ENCODE results near the gene GOLGA6L9. TPM values are rescaled to one million over a fixed set of nuclear protein-coding genes. Genes with fewer than 3 reads are reported as not detected.
"Not testable (repeated sequence)": the region's sequence is repeated elsewhere in the genome, so short reads cannot be mapped to it uniquely, and the experiment has no call there.

GOLGA6L9 gene
- total RNA-seq, 1 experiment from 2014 or later = 6.9 TPM

DNA sequence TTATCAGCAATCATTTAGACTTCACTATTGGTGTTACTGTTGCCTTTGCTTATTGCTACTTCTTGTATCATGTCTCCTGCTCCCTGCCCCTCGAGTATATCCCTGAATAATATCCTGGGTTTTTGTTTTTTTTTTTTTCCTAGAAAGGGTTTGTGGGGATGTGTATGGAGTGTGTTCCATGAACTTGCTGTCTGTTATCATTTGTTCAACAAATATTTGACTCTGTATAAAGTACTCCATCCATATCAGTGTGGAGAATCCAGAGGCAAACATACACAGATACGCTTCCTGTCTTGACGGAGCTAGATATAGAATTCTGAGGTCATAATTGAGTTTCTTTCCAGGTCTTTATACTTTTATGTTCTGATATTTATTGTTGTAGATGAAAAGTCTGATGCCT, 31.8 kb upstream of the GOLGA6L9 start:
- intact Hi-C loops (cut with micrococcal nuclease; ENCODE audit: unreplicated experiment) = no loop called here
- CTCF ChIA-PET = interaction anchor here (0.7 kb wide), 1 partner anchor 537 kb away, joined by 4 read pairs; no protein-coding TSS in a partner anchor
- Mint-ChIP-seq H3K4me1 (ENCODE audit: low read depth, unreplicated experiment) (no peaks in the 10 kb centered on the region), H3K4me3 (ENCODE audit: low read depth, unreplicated experiment) (no peak overlapping the region), H3K27me3 (ENCODE audit: unreplicated experiment) (no peaks in the 10 kb centered on the region), H3K36me3 (ENCODE audit: insufficient read depth, unreplicated experiment) (no peaks in the 10 kb centered on the region), H3K27ac (ENCODE audit: unreplicated experiment) (no peak overlapping the region), H3K9me3 (ENCODE audit: low read depth, unreplicated experiment) (no peaks in the 10 kb centered on the region)
- DNase-seq = no peak
- BruUV-seq (replicated peaks) = no TSS peak
- TF ChIP-seq, protein P1, sequence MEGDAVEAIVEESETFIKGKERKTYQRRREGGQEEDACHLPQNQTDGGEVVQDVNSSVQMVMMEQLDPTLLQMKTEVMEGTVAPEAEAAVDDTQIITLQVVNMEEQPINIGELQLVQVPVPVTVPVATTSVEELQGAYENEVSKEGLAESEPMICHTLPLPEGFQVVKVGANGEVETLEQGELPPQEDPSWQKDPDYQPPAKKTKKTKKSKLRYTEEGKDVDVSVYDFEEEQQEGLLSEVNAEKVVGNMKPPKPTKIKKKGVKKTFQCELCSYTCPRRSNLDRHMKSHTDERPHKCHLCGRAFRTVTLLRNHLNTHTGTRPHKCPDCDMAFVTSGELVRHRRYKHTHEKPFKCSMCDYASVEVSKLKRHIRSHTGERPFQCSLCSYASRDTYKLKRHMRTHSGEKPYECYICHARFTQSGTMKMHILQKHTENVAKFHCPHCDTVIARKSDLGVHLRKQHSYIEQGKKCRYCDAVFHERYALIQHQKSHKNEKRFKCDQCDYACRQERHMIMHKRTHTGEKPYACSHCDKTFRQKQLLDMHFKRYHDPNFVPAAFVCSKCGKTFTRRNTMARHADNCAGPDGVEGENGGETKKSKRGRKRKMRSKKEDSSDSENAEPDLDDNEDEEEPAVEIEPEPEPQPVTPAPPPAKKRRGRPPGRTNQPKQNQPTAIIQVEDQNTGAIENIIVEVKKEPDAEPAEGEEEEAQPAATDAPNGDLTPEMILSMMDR (IDR thresholded peaks at IDR 0.05; ENCODE audit: unreplicated experiment) = no peak

DNA sequence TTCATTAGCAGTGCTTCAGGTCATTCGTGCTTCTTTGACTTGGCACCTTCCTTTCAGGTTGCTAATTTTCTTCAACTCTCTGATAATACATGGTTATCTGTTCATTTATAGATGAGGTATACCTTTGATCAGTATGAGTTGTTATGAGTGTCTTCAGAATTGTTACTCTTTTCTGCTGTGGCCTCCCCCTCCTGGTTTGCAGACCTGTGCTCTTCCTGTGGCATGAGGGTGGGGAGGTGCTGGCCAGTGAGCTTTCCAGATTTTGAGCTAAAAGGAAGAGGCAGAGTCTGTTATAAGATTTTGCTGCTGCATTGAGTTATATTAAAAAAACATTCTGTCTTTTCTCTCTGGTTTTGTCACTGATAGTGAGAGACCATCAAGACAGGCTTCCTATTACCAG, 30.8 kb upstream of the GOLGA6L9 start:
- Mint-ChIP-seq H3K9me3 (ENCODE audit: low read depth, unreplicated experiment) (no peaks in the 10 kb centered on the region), H3K4me3 (ENCODE audit: low read depth, unreplicated experiment) (no peak overlapping the region), H3K36me3 (ENCODE audit: insufficient read depth, unreplicated experiment) (no peaks in the 10 kb centered on the region), H3K27me3 (ENCODE audit: unreplicated experiment) (no peaks in the 10 kb centered on the region), H3K27ac (ENCODE audit: unreplicated experiment) (no peak overlapping the region), H3K4me1 (ENCODE audit: low read depth, unreplicated experiment) (no peaks in the 10 kb centered on the region)
- TF ChIP-seq, protein P1 (IDR thresholded peaks at IDR 0.05; ENCODE audit: unreplicated experiment) = no peak
- CTCF ChIA-PET = no interaction called here
- intact Hi-C loops (cut with micrococcal nuclease; ENCODE audit: unreplicated experiment) = no loop called here
- BruUV-seq (replicated peaks) = no TSS peak
- DNase-seq = no peak

DNA sequence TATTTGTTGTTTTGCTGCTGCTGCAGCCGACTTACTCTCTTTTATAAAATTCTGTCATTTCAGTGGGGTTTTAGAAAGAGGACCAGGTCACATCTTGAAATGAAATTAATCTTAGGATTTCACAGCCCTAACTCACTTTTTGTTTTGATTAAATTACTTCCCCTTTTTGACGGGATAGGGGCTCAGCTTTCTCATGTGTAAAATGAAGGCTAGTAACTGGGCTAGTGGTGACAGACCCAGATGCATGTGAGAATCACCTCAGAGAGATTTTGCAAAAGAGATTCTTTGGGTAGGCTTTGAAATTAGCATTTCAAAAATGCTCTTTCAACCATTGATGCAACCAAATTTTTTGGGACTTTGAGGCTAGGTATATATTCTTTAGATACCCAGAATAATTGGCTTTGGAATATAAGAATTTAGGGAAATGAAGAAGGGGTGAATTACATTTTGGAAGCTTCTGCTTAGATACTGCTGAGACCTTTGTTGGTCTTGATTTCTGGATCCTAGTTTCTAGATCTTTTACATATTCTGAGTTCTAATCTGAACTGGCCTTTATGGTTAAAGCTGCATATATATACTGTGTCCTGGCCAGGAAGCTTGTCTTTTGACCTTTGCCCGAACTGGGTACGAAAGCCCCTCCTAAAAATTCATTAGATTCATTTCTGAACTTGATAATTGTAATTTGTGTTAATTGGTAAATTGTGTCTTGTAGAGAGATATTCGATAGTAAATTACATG, 30.1 kb upstream of the GOLGA6L9 start:
- intact Hi-C loops (cut with micrococcal nuclease; ENCODE audit: unreplicated experiment) = not testable (repeated sequence)

DNA sequence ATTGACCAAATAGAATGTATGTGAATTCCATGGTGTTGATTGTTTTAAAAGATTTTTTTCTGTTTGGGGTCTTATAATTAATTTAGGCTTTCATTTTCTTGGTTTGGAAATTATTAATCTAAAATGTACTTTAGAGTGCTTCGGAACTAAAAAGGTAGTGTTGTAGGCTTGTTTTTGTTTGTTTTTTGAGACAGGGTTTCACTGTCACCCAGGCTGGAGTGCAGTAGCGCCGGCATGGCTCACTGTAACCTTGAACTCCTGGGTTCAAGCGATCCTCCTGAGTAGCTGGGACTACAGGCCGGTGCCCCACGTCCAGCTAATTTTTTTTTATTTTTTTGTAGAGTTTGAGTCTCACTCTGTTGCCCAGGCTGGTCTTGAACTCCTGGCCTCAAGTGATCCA, 27.7 kb upstream of the GOLGA6L9 start:
- H3K27me3 Mint-ChIP-seq (ENCODE audit: unreplicated experiment); CTCF ChIA-PET: not testable (repeated sequence)

More for the DNA sequence above, 30.1 kb upstream of the GOLGA6L9 start:
- DNase-seq; H3K4me1 Mint-ChIP-seq (ENCODE audit: low read depth, unreplicated experiment); CTCF ChIA-PET; BruUV-seq (replicated peaks); H3K4me3 Mint-ChIP-seq (ENCODE audit: low read depth, unreplicated experiment); H3K9me3 Mint-ChIP-seq (ENCODE audit: low read depth, unreplicated experiment); H3K27me3 Mint-ChIP-seq (ENCODE audit: unreplicated experiment); H3K36me3 Mint-ChIP-seq (ENCODE audit: insufficient read depth, unreplicated experiment); H3K27ac Mint-ChIP-seq (ENCODE audit: unreplicated experiment): not testable (repeated sequence)

DNA sequence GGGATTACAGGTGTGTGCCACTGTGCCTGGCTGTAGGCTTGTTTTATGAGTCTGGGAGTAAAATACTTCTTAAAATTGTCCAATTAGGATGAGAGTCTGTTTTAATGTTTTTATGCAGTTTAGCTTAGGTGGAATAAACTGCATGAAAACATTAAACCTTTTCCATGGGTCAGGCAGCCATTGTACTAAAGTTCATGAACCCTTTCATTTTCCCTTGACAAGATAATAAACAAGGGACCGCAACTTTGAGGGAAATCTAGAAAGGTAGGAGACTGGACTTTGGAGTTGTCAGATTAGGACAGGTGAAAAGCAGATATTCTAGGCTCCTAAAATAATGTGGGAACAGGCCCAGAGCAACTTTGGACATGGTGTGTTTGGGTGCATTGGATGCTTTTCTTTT, 27.3 kb upstream of the GOLGA6L9 start:
- H3K27ac Mint-ChIP-seq (ENCODE audit: unreplicated experiment); intact Hi-C loops (cut with micrococcal nuclease; ENCODE audit: unreplicated experiment); BruUV-seq (replicated peaks): not testable (repeated sequence)

More for the DNA sequence above, 27.7 kb upstream of the GOLGA6L9 start:
- H3K27ac Mint-ChIP-seq (ENCODE audit: unreplicated experiment); intact Hi-C loops (cut with micrococcal nuclease; ENCODE audit: unreplicated experiment); BruUV-seq (replicated peaks); H3K9me3 Mint-ChIP-seq (ENCODE audit: low read depth, unreplicated experiment); DNase-seq; H3K4me1 Mint-ChIP-seq (ENCODE audit: low read depth, unreplicated experiment); H3K36me3 Mint-ChIP-seq (ENCODE audit: insufficient read depth, unreplicated experiment); H3K4me3 Mint-ChIP-seq (ENCODE audit: low read depth, unreplicated experiment): not testable (repeated sequence)

DNA sequence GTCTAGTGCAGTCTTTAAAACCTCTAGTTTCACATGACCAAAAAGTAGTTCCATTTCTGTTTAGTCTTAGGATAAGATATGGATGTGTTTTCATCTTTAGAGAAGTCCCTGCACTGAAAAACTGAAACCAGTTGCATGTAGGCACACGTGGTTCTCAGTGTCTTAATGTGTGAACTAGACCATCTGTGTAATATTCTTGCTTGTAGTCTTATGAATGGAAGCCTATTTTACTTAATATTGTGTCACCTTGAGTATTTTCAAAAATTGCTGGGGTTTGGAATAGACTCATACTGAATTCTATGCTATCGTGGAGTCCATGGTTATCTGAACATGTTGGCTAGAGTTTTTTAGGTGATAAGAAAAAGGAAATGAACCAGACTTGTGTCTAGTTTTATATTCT, 23.4 kb upstream of the GOLGA6L9 start:
- H3K27me3 Mint-ChIP-seq (ENCODE audit: unreplicated experiment); DNase-seq; intact Hi-C loops (cut with micrococcal nuclease; ENCODE audit: unreplicated experiment); H3K9me3 Mint-ChIP-seq (ENCODE audit: low read depth, unreplicated experiment); BruUV-seq (replicated peaks); CTCF ChIA-PET; H3K36me3 Mint-ChIP-seq (ENCODE audit: insufficient read depth, unreplicated experiment); H3K27ac Mint-ChIP-seq (ENCODE audit: unreplicated experiment); H3K4me3 Mint-ChIP-seq (ENCODE audit: low read depth, unreplicated experiment); H3K4me1 Mint-ChIP-seq (ENCODE audit: low read depth, unreplicated experiment): not testable (repeated sequence)

More for the DNA sequence above, 27.3 kb upstream of the GOLGA6L9 start:
- H3K36me3 Mint-ChIP-seq (ENCODE audit: insufficient read depth, unreplicated experiment); CTCF ChIA-PET; H3K27me3 Mint-ChIP-seq (ENCODE audit: unreplicated experiment); DNase-seq; H3K9me3 Mint-ChIP-seq (ENCODE audit: low read depth, unreplicated experiment); H3K4me1 Mint-ChIP-seq (ENCODE audit: low read depth, unreplicated experiment); H3K4me3 Mint-ChIP-seq (ENCODE audit: low read depth, unreplicated experiment): not testable (repeated sequence)

DNA sequence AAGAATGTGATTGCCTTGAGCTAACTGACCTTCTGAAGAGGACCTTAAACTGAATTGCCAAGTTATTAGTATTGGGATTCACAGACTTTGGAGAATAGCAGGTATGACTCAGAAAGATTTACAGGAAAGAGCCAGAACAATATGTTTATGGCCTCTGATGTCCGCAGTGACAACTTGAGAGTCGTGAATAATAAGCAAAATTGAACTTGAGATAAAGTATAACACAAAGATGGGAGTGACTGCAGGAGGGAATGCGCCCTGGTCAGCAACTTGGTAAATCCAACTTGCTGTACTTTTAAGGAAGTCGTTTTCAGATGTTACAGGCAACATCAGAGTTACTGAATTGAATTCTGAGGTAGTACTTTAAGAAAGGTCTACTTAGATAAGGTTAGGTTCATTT, 19.3 kb upstream of the GOLGA6L9 start:
- H3K4me1 Mint-ChIP-seq (ENCODE audit: low read depth, unreplicated experiment); H3K9me3 Mint-ChIP-seq (ENCODE audit: low read depth, unreplicated experiment); CTCF ChIA-PET; intact Hi-C loops (cut with micrococcal nuclease; ENCODE audit: unreplicated experiment); H3K36me3 Mint-ChIP-seq (ENCODE audit: insufficient read depth, unreplicated experiment); BruUV-seq (replicated peaks); H3K4me3 Mint-ChIP-seq (ENCODE audit: low read depth, unreplicated experiment); H3K27me3 Mint-ChIP-seq (ENCODE audit: unreplicated experiment); DNase-seq; H3K27ac Mint-ChIP-seq (ENCODE audit: unreplicated experiment): not testable (repeated sequence)

DNA sequence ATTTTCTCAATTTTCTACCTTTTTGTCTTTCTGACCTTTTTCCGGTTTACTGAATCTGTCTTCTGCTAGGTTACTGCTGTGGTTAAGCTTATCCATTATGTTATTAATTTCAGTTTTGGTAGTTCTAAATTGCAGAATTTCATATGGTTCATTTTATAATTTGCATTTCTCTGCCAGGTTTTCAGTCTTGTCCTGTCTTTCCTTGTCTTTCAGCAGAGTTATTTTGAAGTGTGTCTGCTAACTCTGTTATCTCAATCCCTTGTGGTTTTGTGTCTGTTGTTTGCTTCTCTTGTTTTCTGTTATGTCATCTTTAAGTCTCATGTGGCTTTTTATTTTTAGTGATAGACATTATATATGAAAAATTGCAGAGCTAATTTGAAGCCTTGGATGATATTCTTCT, 18.0 kb upstream of the GOLGA6L9 start:
- H3K27me3 Mint-ChIP-seq (ENCODE audit: unreplicated experiment); H3K4me3 Mint-ChIP-seq (ENCODE audit: low read depth, unreplicated experiment); H3K9me3 Mint-ChIP-seq (ENCODE audit: low read depth, unreplicated experiment); H3K36me3 Mint-ChIP-seq (ENCODE audit: insufficient read depth, unreplicated experiment); CTCF ChIA-PET; H3K27ac Mint-ChIP-seq (ENCODE audit: unreplicated experiment); intact Hi-C loops (cut with micrococcal nuclease; ENCODE audit: unreplicated experiment); H3K4me1 Mint-ChIP-seq (ENCODE audit: low read depth, unreplicated experiment); DNase-seq; BruUV-seq (replicated peaks): not testable (repeated sequence)
